K562 (cell line): ENCODE data around the gene POLR1A. TPM values are rescaled to one million over a fixed set of nuclear protein-coding genes. Genes with fewer than 3 reads are reported as not detected.

Experiments used
- ATAC-seq: fragments of 200-7000 bp; cut with Tn5 transposase; 3 replicates; pipeline ENCODE4 v1.9.1; 2020; ENCODE audit warnings: moderate library complexity
- BruUV-seq: library from RNA; stranded (reverse); fragments of 400-500 nt; replicated peaks from 2 replicates; lab custom pipeline; 2021; lab: Mats Ljungman, UMichigan
- CTCF ChIA-PET: fragments of 300-600 bp; formaldehyde crosslinking; extraction: SDS; loops from one replicate; lab custom pipeline; 2021; ENCODE audit warnings: low intra/inter-chr PET ratio; lab: Yijun Ruan, JAX
- POLR2A ChIA-PET: fragments of 300-600, 350-650 bp; sonication (Branson Sonifier 250); formaldehyde crosslinking; extraction: SDS; loops from one replicate; lab custom pipeline; 2021; ENCODE audit warnings: antibody characterized with exemption, inconsistent platforms; lab: Yijun Ruan, JAX
- DNase-seq, 4 experiments: peaks; one replicate each; pipeline versions ENCODE4 v3.0.0 to v3.0.0-alpha.2; 2011 to 2018; ENCODE audit warnings: low spot score in 3 of 4, mixed read lengths in 3 of 4; ENCODE audit errors: extremely low read depth in 1 of 4
- FAIRE-seq: peaks from 2 replicates; lab custom pipeline; 2011; peaks lifted over from hg19 to GRCh38; lab: Jason Lieb, UNC
- H2AFZ ChIP-seq: 2 replicates; pipeline ENCODE4 v1.6.0; 2011; ENCODE audit warnings: low read depth, low read length, control low read depth, inconsistent platforms
- H3K27ac ChIP-seq: fragments of 200-600 bp; 3 replicates; pipeline ENCODE4 v1.8.0; 2011; ENCODE audit warnings: low read depth, mild to moderate bottlenecking, control low read depth, inconsistent platforms, low read length, moderate library complexity, mixed read lengths; ENCODE audit errors: extremely low read depth
- H3K27me3 ChIP-seq, 2 experiments: fragments of 300-600 bp in 1 of 2; 2 replicates in 1 of 2; 3 replicates in 1 of 2; pipeline versions ENCODE4 v1.6.0 to v1.8.0; 2011; ENCODE audit warnings: inconsistent platforms in 2 of 2, low read length in 2 of 2, mild to moderate bottlenecking in 1 of 2, mixed read lengths in 1 of 2, moderate library complexity in 1 of 2; ENCODE audit not compliant: control insufficient read depth in 2 of 2, insufficient read depth in 2 of 2
- H3K36me3 ChIP-seq: fragments of 300-600 bp; 3 replicates; pipeline ENCODE4 v1.8.0; 2011; ENCODE audit warnings: mild to moderate bottlenecking, low read length, inconsistent platforms; ENCODE audit not compliant: control insufficient read depth, insufficient read depth
- H3K4me1 ChIP-seq, 2 experiments: fragments of 200-600 bp in 1 of 2; replicated peaks in 1 of 2; 2 replicates in 1 of 2; 3 replicates in 1 of 2; pipeline versions ENCODE4 v1.5.1 to v1.8.0; 2011; ENCODE audit warnings: inconsistent platforms in 2 of 2, low read length in 2 of 2, mild to moderate bottlenecking in 1 of 2, mixed read lengths in 1 of 2, moderate library complexity in 1 of 2; ENCODE audit not compliant: control insufficient read depth in 2 of 2, insufficient read depth in 2 of 2
- H3K4me2 ChIP-seq: 2 replicates; pipeline ENCODE4 v1.6.1; 2011; ENCODE audit warnings: low read length, control low read depth, inconsistent platforms, mixed read lengths; ENCODE audit not compliant: insufficient read depth
- H3K4me3 ChIP-seq: fragments of 200-600 bp; sonication (generic), shearing (Covaris generic); 2 replicates; pipeline ENCODE4 v1.5.1; 2016; ENCODE audit warnings: control low read depth, inconsistent platforms
- H3K79me2 ChIP-seq: fragments of 200-600 bp; 3 replicates; pipeline ENCODE4 v1.8.0; 2011; ENCODE audit warnings: low read length, inconsistent platforms; ENCODE audit not compliant: control insufficient read depth, insufficient read depth
- H3K9ac ChIP-seq, 2 experiments: 2 replicates each; pipeline versions ENCODE4 v1.6.0 to v1.6.1; 2011; ENCODE audit warnings: low read depth in 2 of 2, low read length in 2 of 2, control low read depth in 1 of 2, inconsistent platforms in 1 of 2, mild to moderate bottlenecking in 1 of 2, mixed read lengths in 1 of 2; ENCODE audit not compliant: insufficient read depth in 1 of 2
- H3K9me1 ChIP-seq: one replicate; pipeline ENCODE4 v1.6.0; 2011; ENCODE audit warnings: inconsistent platforms, mild to moderate bottlenecking, low read length, moderate library complexity; ENCODE audit not compliant: control insufficient read depth, insufficient read depth
- H3K9me3 ChIP-seq: replicated peaks from 2 replicates; pipeline ENCODE4 v1.5.1; 2011; ENCODE audit warnings: low read depth, low read length, inconsistent platforms; ENCODE audit not compliant: control insufficient read depth, insufficient read depth
- H4K20me1 ChIP-seq: replicated peaks from 2 replicates; pipeline ENCODE4 v1.6.1; 2011; ENCODE audit warnings: low read length, inconsistent platforms, mixed read lengths; ENCODE audit not compliant: control insufficient read depth, insufficient read depth
- DLX4 ChIP-seq: fragments of 250-450 bp; sonication (Bioruptor Pico); IDR thresholded peaks from 2 replicates; pipeline ENCODE4 v1.6.1; 2021; ENCODE audit warnings: mild to moderate bottlenecking
- ELF2 ChIP-seq: fragments of 250-450 bp; sonication (Bioruptor Pico); IDR thresholded peaks from 2 replicates; pipeline ENCODE4 v1.5.0; 2021; ENCODE audit warnings: mild to moderate bottlenecking
- FOXJ2 ChIP-seq: fragments of 200-800 bp; sonication (Bioruptor generic); IDR thresholded peaks from 2 replicates; pipeline ENCODE4 v1.6.1; 2016; ENCODE audit warnings: missing genetic modification characterization, missing compliant biosample characterization
- POLR2B ChIP-seq: fragments of 450-650 bp; IDR thresholded peaks from 2 replicates; pipeline ENCODE4 v1.6.1; 2018; ENCODE audit warnings: low read depth; ENCODE audit not compliant: partially characterized antibody
- RBM22 ChIP-seq: fragments of 200-400 bp; formaldehyde crosslinking; IDR thresholded peaks from 2 replicates; pipeline ENCODE4 v1.6.1; 2018; ENCODE audit warnings: low read length, low read depth; ENCODE audit not compliant: poor library complexity, severe bottlenecking
- TAF15 ChIP-seq: fragments of 200-400 bp; formaldehyde crosslinking; IDR thresholded peaks from 2 replicates; pipeline ENCODE4 v1.6.1; 2017; ENCODE audit warnings: mild to moderate bottlenecking, low read depth, low read length, moderate library complexity
- ZFP91 ChIP-seq: sonication (generic); formaldehyde crosslinking; IDR thresholded peaks from 2 replicates; pipeline ENCODE4 v1.8.0; 2022; ENCODE audit warnings: mild to moderate bottlenecking, missing genetic modification reagents
- WGBS: fragments of 100-300 bp; shearing (Covaris generic); methylation state at CpG from one replicate; pipeline ENCODE4 v1.1.6; 2016; ENCODE audit warnings: low coverage, mixed read lengths; ENCODE audit not compliant: insufficient coverage; ENCODE audit errors: missing lambda C conversion rate; 5-methylcytosine and 5-hydroxymethylcytosine counted together
- in situ Hi-C: fragments of 300-500 bp; cut with MboI; formaldehyde crosslinking; loops from 4 replicates; pipeline ENCODE4 v1.15.0; 2018; ENCODE audit warnings: inconsistent platforms, mixed read lengths
- intact Hi-C: fragments of 100-400 bp; cut with micrococcal nuclease; formaldehyde crosslinking; loops from 2 replicates; pipeline ENCODE4 v1.14.2; 2022
- polyA plus RNA-seq, 8 experiments: library from polyadenylated mRNA; depleted of rRNA in 4 of 8; stranded (reverse) in 5 of 8; unstranded in 3 of 8; fragments of >200 nt; fragmentation: Nextera tagmentation in 2 of 8; fragmentation: Illumina TruSeq in 1 of 8; extraction: Ambion mirVana in 2 of 8; extraction: Trizol in 1 of 8; gene quantifications; 2 replicates each; pipeline versions ENCODE4 v1.2.1 to v1.2.3, GENCODE V29; 2011 to 2014; ENCODE audit warnings: inconsistent platforms in 1 of 8, missing spikeins in 1 of 8
- total RNA-seq, 7 experiments: library from RNA; depleted of rRNA in 6 of 7; stranded (reverse); fragments of >200 nt in 6 of 7; fragmentation: Illumina TruSeq in 2 of 7; extraction: Trizol in 2 of 7; gene quantifications; 2 replicates each; pipeline versions ENCODE4 v1.2.1 to v1.2.3, GENCODE V29; 2011 to 2021; ENCODE audit warnings: low replicate concordance in 1 of 7
- TF ChIP-seq, protein P1 (sequence below): fragments of 450-650 bp; IDR thresholded peaks from 2 replicates; pipeline ENCODE4 v1.6.1; 2016; ENCODE audit warnings: mild to moderate bottlenecking
- TF ChIP-seq, protein P2 (sequence below): fragments of 450-650 bp; IDR thresholded peaks from 2 replicates; pipeline ENCODE4 v1.6.1; 2016; ENCODE audit warnings: antibody characterized with exemption
- TF ChIP-seq, protein P3 (sequence below), 3 experiments: fragments of 200-800 bp in 1 of 3; fragments of 250-450 bp in 1 of 3; fragments of 450-650 bp in 1 of 3; sonication (Bioruptor Pico) in 1 of 3; sonication (Bioruptor generic) in 1 of 3; formaldehyde crosslinking in 1 of 3; IDR thresholded peaks; 2 replicates each; pipeline versions ENCODE4 v1.6.1 to v1.8.0; 2016 to 2022; ENCODE audit warnings: mild to moderate bottlenecking in 2 of 3, missing genetic modification characterization in 2 of 3, missing compliant biosample characterization in 1 of 3, moderate library complexity in 1 of 3

Gene POLR1A
- total and polyA plus RNA-seq, 9 of the 15 experiments (the other 6 are each of a cell fraction or from before 2014, with no cell fraction given), result 3.0 to 72.1 (median 21.8) TPM

- no peaks in the 10 kb centered on the region for H4K20me1 ChIP-seq
- in situ Hi-C loops, result no loop called here
- no peak for FAIRE-seq
- no peaks in the 10 kb centered on the region for H3K79me2 ChIP-seq
- intact Hi-C loops, result no loop called here
- peak; percentile 14; the same call in 2 of the 3 replicates for ATAC-seq
- H3K9ac ChIP-seq, result no peak overlapping the region
- H3K4me2 ChIP-seq, result no peak overlapping the region
- POLR2A ChIA-PET, result interaction anchor here (0.6 to 1.1 kb wide), 5 partner anchors 8 to 73 kb away, joined by 3 to 4 read pairs (median 3); no protein-coding TSS in a partner anchor
- H3K27ac ChIP-seq, result no peak overlapping the region
- H3K4me3 ChIP-seq, result no peak overlapping the region
- H3K9me1 ChIP-seq, result no peaks in the 10 kb centered on the region
- H3K27me3 ChIP-seq, result no peaks in the 10 kb centered on the region
- H3K4me1 ChIP-seq, result no peaks in the 10 kb centered on the region
- DNase-seq, result no peak
- 58% methylated on average over 3 of the region's 3 CpGs for WGBS
- peaks cover 92% of the 10 kb centered on the region for H3K36me3 ChIP-seq
- no peaks in the 10 kb centered on the region for H3K9me3 ChIP-seq
- no peak overlapping the region for H2AFZ ChIP-seq
- no TSS peak for BruUV-seq
- CTCF ChIA-PET, result no interaction called here
- TF ChIP-seq, protein P1, sequence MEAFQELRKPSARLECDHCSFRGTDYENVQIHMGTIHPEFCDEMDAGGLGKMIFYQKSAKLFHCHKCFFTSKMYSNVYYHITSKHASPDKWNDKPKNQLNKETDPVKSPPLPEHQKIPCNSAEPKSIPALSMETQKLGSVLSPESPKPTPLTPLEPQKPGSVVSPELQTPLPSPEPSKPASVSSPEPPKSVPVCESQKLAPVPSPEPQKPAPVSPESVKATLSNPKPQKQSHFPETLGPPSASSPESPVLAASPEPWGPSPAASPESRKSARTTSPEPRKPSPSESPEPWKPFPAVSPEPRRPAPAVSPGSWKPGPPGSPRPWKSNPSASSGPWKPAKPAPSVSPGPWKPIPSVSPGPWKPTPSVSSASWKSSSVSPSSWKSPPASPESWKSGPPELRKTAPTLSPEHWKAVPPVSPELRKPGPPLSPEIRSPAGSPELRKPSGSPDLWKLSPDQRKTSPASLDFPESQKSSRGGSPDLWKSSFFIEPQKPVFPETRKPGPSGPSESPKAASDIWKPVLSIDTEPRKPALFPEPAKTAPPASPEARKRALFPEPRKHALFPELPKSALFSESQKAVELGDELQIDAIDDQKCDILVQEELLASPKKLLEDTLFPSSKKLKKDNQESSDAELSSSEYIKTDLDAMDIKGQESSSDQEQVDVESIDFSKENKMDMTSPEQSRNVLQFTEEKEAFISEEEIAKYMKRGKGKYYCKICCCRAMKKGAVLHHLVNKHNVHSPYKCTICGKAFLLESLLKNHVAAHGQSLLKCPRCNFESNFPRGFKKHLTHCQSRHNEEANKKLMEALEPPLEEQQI, result no peak
- TF ChIP-seq TAF15, result no peak
- no peak for TF ChIP-seq ZFP91
- no peak for TF ChIP-seq ELF2 (CRISPR knock-in tag)
- peak; percentile 17 for TF ChIP-seq POLR2B
- no peak for TF ChIP-seq FOXJ2
- TF ChIP-seq, protein P2, sequence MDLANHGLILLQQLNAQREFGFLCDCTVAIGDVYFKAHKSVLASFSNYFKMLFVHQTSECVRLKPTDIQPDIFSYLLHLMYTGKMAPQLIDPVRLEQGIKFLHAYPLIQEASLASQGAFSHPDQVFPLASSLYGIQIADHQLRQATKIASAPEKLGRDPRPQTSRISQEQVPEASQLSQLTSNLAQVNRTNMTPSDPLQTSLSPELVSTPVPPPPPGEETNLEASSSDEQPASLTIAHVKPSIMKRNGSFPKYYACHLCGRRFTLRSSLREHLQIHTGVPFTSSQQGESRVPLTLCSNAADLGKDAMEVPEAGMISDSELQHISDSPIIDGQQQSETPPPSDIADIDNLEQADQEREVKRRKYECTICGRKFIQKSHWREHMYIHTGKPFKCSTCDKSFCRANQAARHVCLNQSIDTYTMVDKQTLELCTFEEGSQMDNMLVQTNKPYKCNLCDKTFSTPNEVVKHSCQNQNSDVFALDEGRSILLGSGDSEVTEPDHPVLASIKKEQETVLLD, result no peak
- TF ChIP-seq, protein P3, sequence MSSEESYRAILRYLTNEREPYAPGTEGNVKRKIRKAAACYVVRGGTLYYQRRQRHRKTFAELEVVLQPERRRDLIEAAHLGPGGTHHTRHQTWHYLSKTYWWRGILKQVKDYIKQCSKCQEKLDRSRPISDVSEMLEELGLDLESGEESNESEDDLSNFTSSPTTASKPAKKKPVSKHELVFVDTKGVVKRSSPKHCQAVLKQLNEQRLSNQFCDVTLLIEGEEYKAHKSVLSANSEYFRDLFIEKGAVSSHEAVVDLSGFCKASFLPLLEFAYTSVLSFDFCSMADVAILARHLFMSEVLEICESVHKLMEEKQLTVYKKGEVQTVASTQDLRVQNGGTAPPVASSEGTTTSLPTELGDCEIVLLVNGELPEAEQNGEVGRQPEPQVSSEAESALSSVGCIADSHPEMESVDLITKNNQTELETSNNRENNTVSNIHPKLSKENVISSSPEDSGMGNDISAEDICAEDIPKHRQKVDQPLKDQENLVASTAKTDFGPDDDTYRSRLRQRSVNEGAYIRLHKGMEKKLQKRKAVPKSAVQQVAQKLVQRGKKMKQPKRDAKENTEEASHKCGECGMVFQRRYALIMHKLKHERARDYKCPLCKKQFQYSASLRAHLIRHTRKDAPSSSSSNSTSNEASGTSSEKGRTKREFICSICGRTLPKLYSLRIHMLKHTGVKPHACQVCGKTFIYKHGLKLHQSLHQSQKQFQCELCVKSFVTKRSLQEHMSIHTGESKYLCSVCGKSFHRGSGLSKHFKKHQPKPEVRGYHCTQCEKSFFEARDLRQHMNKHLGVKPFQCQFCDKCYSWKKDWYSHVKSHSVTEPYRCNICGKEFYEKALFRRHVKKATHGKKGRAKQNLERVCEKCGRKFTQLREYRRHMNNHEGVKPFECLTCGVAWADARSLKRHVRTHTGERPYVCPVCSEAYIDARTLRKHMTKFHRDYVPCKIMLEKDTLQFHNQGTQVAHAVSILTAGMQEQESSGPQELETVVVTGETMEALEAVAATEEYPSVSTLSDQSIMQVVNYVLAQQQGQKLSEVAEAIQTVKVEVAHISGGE (CRISPR knock-in tag; IDR thresholded peaks at IDR 0.05), result no peak
- peak; percentile 82 for TF ChIP-seq RBM22
- TF ChIP-seq DLX4 (CRISPR knock-in tag), result no peak
Measured at GRCh38 chr2:86142436-86143257, 37.0 kb upstream of the POLR1A start.
